ENCODE measurements around the gene NRXN3. TPM values are rescaled to one million over a fixed set of nuclear protein-coding genes. Genes with fewer than 3 reads are reported as not detected.

NRXN3 gene
- total and polyA plus RNA-seq, 2 donors (not counting 1 experiment from before 2014, with no cell fraction given): 0.83 to 34.6 TPM

DNA sequence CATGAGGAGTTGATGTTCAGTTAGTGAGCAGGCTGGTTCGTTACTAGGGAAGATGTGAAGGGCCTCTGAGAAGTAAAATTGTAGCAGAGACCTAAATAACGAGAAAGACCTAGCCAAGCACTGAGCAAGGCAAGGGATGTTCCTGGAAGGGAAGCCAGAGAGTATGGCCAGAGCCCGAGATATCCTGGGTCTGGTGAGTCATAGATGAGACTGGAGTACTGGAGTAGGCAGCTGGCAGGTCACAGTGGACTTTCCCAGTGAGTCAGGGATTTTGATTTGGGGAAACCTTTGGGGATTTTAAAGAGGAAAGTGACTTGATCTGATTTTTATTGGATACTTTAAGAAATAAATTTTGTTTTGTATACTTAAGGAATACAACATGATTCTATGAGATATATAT, 1672.1 kb downstream of the NRXN3 start:
- H3K9ac ChIP-seq (ENCODE audit: insufficient read depth, low read length): no peak overlapping the region
- peaks cover 3% of the 10 kb centered on the region for H3K4me1 ChIP-seq (ENCODE audit: control insufficient read depth, extremely low read depth, insufficient read depth, low read length)
- no peak overlapping the region for H2AFZ ChIP-seq (ENCODE audit: low read length)
- H3K27me3 ChIP-seq (ENCODE audit: control insufficient read depth, insufficient read depth, low read length): no peaks in the 10 kb centered on the region
- H3K27ac ChIP-seq (ENCODE audit: insufficient read depth, low read length): no peak overlapping the region
- no peaks in the 10 kb centered on the region for H3K36me3 ChIP-seq (ENCODE audit: control insufficient read depth, insufficient read depth, low read length)
- no peaks in the 10 kb centered on the region for H3K79me2 ChIP-seq (ENCODE audit: control insufficient read depth, insufficient read depth, low read length)
- H3K4me3 ChIP-seq (replicated peaks in 1 of 4; ENCODE audit: control extremely low read depth in 1 of 4, insufficient read depth in 1 of 4, low read depth in 3 of 4, low read length in 4 of 4): no peak overlapping the region
- no peak for TF ChIP-seq EZH2 (IDR thresholded peaks at IDR 0.05; ENCODE audit: low read length, missing control alignments)
- TF ChIP-seq, protein P1, sequence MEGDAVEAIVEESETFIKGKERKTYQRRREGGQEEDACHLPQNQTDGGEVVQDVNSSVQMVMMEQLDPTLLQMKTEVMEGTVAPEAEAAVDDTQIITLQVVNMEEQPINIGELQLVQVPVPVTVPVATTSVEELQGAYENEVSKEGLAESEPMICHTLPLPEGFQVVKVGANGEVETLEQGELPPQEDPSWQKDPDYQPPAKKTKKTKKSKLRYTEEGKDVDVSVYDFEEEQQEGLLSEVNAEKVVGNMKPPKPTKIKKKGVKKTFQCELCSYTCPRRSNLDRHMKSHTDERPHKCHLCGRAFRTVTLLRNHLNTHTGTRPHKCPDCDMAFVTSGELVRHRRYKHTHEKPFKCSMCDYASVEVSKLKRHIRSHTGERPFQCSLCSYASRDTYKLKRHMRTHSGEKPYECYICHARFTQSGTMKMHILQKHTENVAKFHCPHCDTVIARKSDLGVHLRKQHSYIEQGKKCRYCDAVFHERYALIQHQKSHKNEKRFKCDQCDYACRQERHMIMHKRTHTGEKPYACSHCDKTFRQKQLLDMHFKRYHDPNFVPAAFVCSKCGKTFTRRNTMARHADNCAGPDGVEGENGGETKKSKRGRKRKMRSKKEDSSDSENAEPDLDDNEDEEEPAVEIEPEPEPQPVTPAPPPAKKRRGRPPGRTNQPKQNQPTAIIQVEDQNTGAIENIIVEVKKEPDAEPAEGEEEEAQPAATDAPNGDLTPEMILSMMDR (conservative IDR thresholded peaks at IDR 0.05 in 1 of 2, IDR thresholded peaks at IDR 0.05 in 1 of 2; ENCODE audit: low read depth in 1 of 2, low read length in 2 of 2): no peak
- H3K9me3 ChIP-seq (ENCODE audit: control insufficient read depth, insufficient read depth, low read depth, low read length): no peaks in the 10 kb centered on the region
- H3K4me2 ChIP-seq (ENCODE audit: extremely low read depth, insufficient read depth, low read length): no peak overlapping the region
- DNase-seq (ENCODE audit: low read depth in 2 of 2): peak; percentile 53 to 91
- no peaks in the 10 kb centered on the region for H4K20me1 ChIP-seq (ENCODE audit: control insufficient read depth, extremely low read depth, insufficient read depth, low read length)

DNA sequence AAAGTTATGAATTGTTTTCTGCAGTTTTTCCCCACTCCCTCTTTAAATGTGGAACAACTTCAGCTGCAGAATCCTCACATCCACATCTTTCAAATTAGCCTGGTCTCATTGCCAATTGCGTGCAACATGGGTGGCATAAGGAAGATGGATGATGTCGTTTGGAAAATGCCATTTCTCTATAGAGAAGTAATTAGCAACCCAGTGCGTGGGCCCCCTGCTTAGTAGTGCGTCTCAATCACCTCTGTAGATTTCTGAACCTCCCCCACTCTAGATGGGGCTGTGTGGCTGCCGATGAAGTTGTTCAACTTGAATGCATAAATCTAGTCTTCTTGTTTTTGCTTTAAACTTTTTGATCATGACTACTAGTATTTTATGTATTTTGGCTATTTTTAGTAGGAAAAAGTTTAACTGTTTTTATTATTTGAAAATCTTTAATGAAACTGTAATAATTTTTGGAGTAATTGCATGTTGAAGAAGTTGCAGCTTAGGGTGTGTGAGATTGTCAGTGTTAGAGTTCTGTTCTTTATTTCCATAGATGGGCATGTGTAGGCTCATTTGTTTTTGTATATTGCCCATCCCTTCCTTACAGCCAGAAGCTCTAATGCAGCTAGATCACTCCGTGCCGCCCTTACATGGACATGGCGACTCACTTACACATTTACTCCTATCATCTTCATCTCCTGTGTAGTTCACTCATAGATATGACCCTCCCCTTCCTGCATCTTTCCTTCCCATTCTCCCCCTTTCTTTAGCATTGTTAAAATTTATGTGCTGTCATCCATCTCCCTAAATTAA, 1683.0 kb downstream of the NRXN3 start:
- Histone ChIP-seq H3K36me3 (ENCODE audit: control insufficient read depth, insufficient read depth, low read length) (no peaks in the 10 kb centered on the region), H3K4me2 (ENCODE audit: extremely low read depth, insufficient read depth, low read length) (no peak overlapping the region), H3K4me3 (replicated peaks in 1 of 4; ENCODE audit: control extremely low read depth in 1 of 4, insufficient read depth in 1 of 4, low read depth in 3 of 4, low read length in 4 of 4) (no peak overlapping the region), H3K9me3 (ENCODE audit: control insufficient read depth, insufficient read depth, low read depth, low read length) (no peaks in the 10 kb centered on the region), H3K27me3 (ENCODE audit: control insufficient read depth, insufficient read depth, low read length) (no peaks in the 10 kb centered on the region), H3K4me1 (ENCODE audit: control insufficient read depth, extremely low read depth, insufficient read depth, low read length) (no peaks in the 10 kb centered on the region), H2AFZ (ENCODE audit: low read length) (no peak overlapping the region), H3K9ac (ENCODE audit: insufficient read depth, low read length) (no peak overlapping the region), H3K27ac (ENCODE audit: insufficient read depth, low read length) (no peak overlapping the region), H4K20me1 (ENCODE audit: control insufficient read depth, extremely low read depth, insufficient read depth, low read length) (no peaks in the 10 kb centered on the region), H3K79me2 (ENCODE audit: control insufficient read depth, insufficient read depth, low read length) (no peaks in the 10 kb centered on the region)
- no peak for DNase-seq (ENCODE audit: low read depth in 2 of 2)
- TF ChIP-seq, protein P1 (conservative IDR thresholded peaks at IDR 0.05 in 1 of 2, IDR thresholded peaks at IDR 0.05 in 1 of 2; ENCODE audit: low read depth in 1 of 2, low read length in 2 of 2): no peak
- TF ChIP-seq EZH2 (IDR thresholded peaks at IDR 0.05; ENCODE audit: low read length, missing control alignments): no peak

DNA sequence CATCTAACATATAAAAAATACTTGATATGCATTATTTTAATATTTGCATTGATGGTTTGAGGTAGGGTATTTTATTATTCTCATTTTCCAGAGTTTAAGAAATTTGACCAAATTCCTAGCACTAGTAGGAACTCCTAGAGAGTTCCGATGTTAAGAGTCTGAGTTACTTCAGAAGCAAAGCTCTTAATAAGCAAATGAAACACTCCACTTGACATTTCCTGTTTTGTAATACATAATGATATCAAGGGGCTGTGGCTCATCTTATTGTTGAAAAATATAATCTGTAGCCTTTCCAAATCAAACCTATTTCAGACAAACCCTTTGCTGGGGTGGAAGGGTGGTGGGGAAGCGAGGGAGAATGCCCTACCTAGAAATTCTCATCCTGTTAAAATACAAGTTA, 1685.6 kb downstream of the NRXN3 start:
- no peak for DNase-seq (ENCODE audit: low read depth in 2 of 2)
- Histone ChIP-seq H3K4me2 (ENCODE audit: extremely low read depth, insufficient read depth, low read length) (no peak overlapping the region), H3K36me3 (ENCODE audit: control insufficient read depth, insufficient read depth, low read length) (no peaks in the 10 kb centered on the region), H3K27ac (ENCODE audit: insufficient read depth, low read length) (no peak overlapping the region), H3K9me3 (ENCODE audit: control insufficient read depth, insufficient read depth, low read depth, low read length) (no peaks in the 10 kb centered on the region), H3K4me1 (ENCODE audit: control insufficient read depth, extremely low read depth, insufficient read depth, low read length) (no peaks in the 10 kb centered on the region), H3K27me3 (ENCODE audit: control insufficient read depth, insufficient read depth, low read length) (no peaks in the 10 kb centered on the region), H2AFZ (ENCODE audit: low read length) (no peak overlapping the region), H3K79me2 (ENCODE audit: control insufficient read depth, insufficient read depth, low read length) (no peaks in the 10 kb centered on the region), H3K4me3 (replicated peaks in 1 of 4; ENCODE audit: control extremely low read depth in 1 of 4, insufficient read depth in 1 of 4, low read depth in 3 of 4, low read length in 4 of 4) (no peak overlapping the region), H3K9ac (ENCODE audit: insufficient read depth, low read length) (no peak overlapping the region), H4K20me1 (ENCODE audit: control insufficient read depth, extremely low read depth, insufficient read depth, low read length) (no peaks in the 10 kb centered on the region)
- TF ChIP-seq, protein P1 (conservative IDR thresholded peaks at IDR 0.05 in 1 of 2, IDR thresholded peaks at IDR 0.05 in 1 of 2; ENCODE audit: low read depth in 1 of 2, low read length in 2 of 2): no peak
- TF ChIP-seq EZH2 (IDR thresholded peaks at IDR 0.05; ENCODE audit: low read length, missing control alignments): no peak

Data from fibroblast of lung (primary cell).